Neutrophil (primary cell): ENCODE measurements around the gene TMEM243.

Experiments
- H3K27ac ChIP-seq: fragments of 200-600 bp; sonication (generic); 2 replicates; pipeline ENCODE4 v1.5.1; 2016; ENCODE audit warnings: mild to moderate bottlenecking, moderate library complexity
- H3K27me3 ChIP-seq: fragments of 200-600 bp; sonication (generic); 2 replicates; pipeline ENCODE4 v1.6.0; 2016; ENCODE audit warnings: mild to moderate bottlenecking
- H3K36me3 ChIP-seq: fragments of 200-600 bp; sonication (generic); 2 replicates; pipeline ENCODE4 v1.5.1; 2017
- H3K4me1 ChIP-seq, 2 experiments: fragments of 200-600 bp in 1 of 2; sonication (generic) in 1 of 2; 1 replicate in 1 of 2; 2 replicates in 1 of 2; pipeline versions ENCODE4 v1.5.1 to v1.6.1; 2013 to 2016; ENCODE audit warnings: low read depth in 1 of 2, low read length in 1 of 2, mild to moderate bottlenecking in 1 of 2, moderate library complexity in 1 of 2; ENCODE audit not compliant: control insufficient read depth in 1 of 2, insufficient read depth in 1 of 2
- H3K4me3 ChIP-seq, 2 experiments: fragments of 200-600 bp in 1 of 2; sonication (generic) in 1 of 2; 1 replicate in 1 of 2; 2 replicates in 1 of 2; pipeline ENCODE4 v1.5.1; 2013 to 2016; ENCODE audit warnings: low read depth in 1 of 2, low read length in 1 of 2, mild to moderate bottlenecking in 1 of 2, moderate library complexity in 1 of 2
- H3K9me3 ChIP-seq: fragments of 200-600 bp; sonication (generic); 2 replicates; pipeline ENCODE4 v1.5.1; 2016
- TF ChIP-seq, protein P1 (sequence below): fragments of 200-600 bp; sonication (generic); IDR thresholded peaks from 2 replicates; pipeline ENCODE4 v1.5.1; 2016; ENCODE audit warnings: antibody characterized with exemption

Gene TMEM243

DNA sequence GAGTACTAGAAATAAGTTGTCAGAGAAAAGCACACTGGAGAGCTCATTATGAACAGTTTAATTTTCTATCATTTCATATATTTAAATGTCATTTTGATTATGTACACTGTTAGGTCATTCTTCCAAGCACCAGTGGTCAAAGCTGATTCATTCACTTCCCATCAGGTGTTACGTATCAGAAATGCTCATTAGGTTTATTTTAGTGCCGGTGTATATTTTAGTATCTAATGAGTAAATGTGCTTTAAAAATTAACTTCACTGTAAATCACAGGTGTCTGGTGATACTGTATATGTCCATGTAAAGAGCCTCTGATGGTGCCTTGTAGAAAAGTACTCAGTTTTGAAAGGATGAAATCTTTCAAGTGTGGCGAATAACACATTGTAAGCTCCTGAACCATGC, 63.7 kb downstream of the TMEM243 start:
- TF ChIP-seq, protein P1, sequence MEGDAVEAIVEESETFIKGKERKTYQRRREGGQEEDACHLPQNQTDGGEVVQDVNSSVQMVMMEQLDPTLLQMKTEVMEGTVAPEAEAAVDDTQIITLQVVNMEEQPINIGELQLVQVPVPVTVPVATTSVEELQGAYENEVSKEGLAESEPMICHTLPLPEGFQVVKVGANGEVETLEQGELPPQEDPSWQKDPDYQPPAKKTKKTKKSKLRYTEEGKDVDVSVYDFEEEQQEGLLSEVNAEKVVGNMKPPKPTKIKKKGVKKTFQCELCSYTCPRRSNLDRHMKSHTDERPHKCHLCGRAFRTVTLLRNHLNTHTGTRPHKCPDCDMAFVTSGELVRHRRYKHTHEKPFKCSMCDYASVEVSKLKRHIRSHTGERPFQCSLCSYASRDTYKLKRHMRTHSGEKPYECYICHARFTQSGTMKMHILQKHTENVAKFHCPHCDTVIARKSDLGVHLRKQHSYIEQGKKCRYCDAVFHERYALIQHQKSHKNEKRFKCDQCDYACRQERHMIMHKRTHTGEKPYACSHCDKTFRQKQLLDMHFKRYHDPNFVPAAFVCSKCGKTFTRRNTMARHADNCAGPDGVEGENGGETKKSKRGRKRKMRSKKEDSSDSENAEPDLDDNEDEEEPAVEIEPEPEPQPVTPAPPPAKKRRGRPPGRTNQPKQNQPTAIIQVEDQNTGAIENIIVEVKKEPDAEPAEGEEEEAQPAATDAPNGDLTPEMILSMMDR, result no peak
- no peaks in the 10 kb centered on the region for H3K27me3 ChIP-seq
- H3K27ac ChIP-seq, result no peak overlapping the region
- no peaks in the 10 kb centered on the region for H3K9me3 ChIP-seq
- peaks cover 32 to 40% of the 10 kb centered on the region in 2 experiments for H3K4me1 ChIP-seq
- H3K36me3 ChIP-seq, result no peaks in the 10 kb centered on the region
- no peak overlapping the region for H3K4me3 ChIP-seq

- H3K27me3 ChIP-seq, result no peaks in the 10 kb centered on the region
- no peaks in the 10 kb centered on the region for H3K9me3 ChIP-seq
- H3K36me3 ChIP-seq, result no peaks in the 10 kb centered on the region
- H3K27ac ChIP-seq, result no peak overlapping the region
- peaks cover 32 to 40% of the 10 kb centered on the region in 2 experiments for H3K4me1 ChIP-seq
- H3K4me3 ChIP-seq, result no peak overlapping the region
- TF ChIP-seq, protein P1, result no peak
Observed at GRCh38 chr7:87154569-87154968, 65.0 kb downstream of the TMEM243 start.

GRCh38 chr7:87154166-87154565, 65.4 kb downstream of the TMEM243 start:
- Histone ChIP-seq H3K36me3 (no peaks in the 10 kb centered on the region), H3K9me3 (no peaks in the 10 kb centered on the region), H3K4me1 (peaks cover 32 to 40% of the 10 kb centered on the region in 2 experiments), H3K27me3 (no peaks in the 10 kb centered on the region), H3K4me3 (no peak overlapping the region), H3K27ac (peak overlapping the region; percentile 94)
- TF ChIP-seq, protein P1, result no peak

GRCh38 chr7:87152897-87153641, 66.5 kb downstream of the TMEM243 start:
- H3K36me3 ChIP-seq, result no peaks in the 10 kb centered on the region
- peaks cover 32 to 40% of the 10 kb centered on the region in 2 experiments for H3K4me1 ChIP-seq
- TF ChIP-seq, protein P1, result no peak
- peak overlapping the region; percentile 94 for H3K27ac ChIP-seq
- no peaks in the 10 kb centered on the region for H3K9me3 ChIP-seq
- H3K4me3 ChIP-seq, result peak overlapping the region; percentile 88 to 89
- H3K27me3 ChIP-seq, result no peaks in the 10 kb centered on the region

DNA sequence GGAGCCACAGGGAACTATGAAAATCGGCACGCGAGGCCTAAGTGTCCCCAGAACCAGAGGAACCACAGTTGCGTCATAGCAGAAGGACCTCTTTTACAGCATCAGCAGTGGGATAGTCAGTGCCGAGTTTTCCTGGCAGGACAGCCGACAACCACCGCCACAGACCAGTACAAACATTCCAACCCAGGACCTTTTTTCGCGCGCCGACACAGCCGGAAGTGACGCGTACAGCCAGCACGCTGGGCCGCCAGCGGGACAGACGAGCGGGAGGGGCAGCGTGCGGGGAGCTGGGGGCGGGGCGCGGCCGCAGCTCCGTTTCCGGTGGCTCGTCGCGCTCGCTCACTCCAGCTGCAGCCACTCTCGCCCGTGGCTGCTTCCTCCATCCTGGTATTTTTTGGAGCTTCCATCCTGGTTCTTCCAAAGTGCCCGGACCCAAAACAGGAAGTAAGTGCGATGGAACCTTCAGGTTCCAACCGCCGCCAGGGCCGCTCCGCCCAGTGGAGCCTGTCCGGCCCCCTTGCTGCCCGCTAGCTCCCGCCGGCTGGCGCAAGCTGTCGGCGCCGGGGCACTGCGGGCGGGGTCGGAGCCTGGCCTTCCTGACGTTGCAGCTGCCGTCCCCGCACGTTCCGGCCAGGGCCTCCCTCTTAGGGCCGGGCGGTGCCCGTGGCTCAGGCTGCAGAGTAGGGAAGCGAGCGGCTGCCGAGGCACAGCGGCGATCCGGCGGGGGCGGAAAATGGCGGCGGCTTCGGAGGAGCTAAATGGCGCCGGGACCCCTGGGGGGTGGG, 67.2 kb downstream of the TMEM243 start, which contains the start of gene DMTF1:
TSS of gene DMTF1 (plus strand) at position 342 of the 785 bp plus-strand sequence. CDS start 12,489 bp downstream, outside the sequence.
- Histone ChIP-seq H3K4me1 (peaks cover 32 to 40% of the 10 kb centered on the region in 2 experiments), H3K9me3 (no peaks in the 10 kb centered on the region), H3K27ac (peak within 1 kb of the TSS; percentile 94), H3K36me3 (no peaks in the 10 kb centered on the region), H3K4me3 (peak within 1 kb of the TSS; percentile 88 to 89), H3K27me3 (no peaks in the 10 kb centered on the region)
- TF ChIP-seq, protein P1, result peak; percentile 38
